Measurements from ENCODE around the gene SYTL2.

The SYTL2 gene

DNA sequence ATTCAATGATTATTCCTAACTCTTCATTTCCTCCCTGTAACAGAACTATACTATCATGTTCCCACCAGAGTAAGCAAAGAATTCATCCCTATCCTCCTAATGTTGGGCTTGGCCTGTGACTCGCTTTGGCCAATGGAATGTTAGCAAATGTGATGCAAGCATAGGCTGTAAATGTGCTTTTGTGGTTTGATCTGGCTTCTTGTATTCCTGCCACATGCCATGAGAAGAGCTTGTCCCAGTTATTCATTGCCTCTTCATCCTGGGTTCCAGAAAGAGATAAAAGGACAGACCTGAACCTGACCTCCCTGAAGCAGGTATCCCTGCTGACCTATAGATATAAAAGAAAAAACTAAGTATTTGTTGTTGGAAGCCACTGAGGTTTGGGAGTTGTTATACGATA is 51.0 kb downstream of the SYTL2 start:
- no peak overlapping the region for H2AFZ ChIP-seq (ENCODE audit: low read depth, low read length)
- no peak overlapping the region for H3K4me2 ChIP-seq (ENCODE audit: low read length)
- no peak overlapping the region for H3K27ac ChIP-seq (ENCODE audit: low read length)

GRCh38 chr11:85758480-85759039 is 52.4 kb downstream of the SYTL2 start:
- no peak overlapping the region for H3K4me2 ChIP-seq (ENCODE audit: low read length)
- H3K27ac ChIP-seq (ENCODE audit: low read length): no peak overlapping the region
- no peak overlapping the region for H3K4me3 ChIP-seq (ENCODE audit: low read length)
- no peaks in the 10 kb centered on the region for H3K36me3 ChIP-seq (replicated peaks; ENCODE audit: low read depth, low read length)
- H3K4me1 ChIP-seq (ENCODE audit: low read length): peaks cover 5% of the 10 kb centered on the region
- TF ChIP-seq, protein P1, sequence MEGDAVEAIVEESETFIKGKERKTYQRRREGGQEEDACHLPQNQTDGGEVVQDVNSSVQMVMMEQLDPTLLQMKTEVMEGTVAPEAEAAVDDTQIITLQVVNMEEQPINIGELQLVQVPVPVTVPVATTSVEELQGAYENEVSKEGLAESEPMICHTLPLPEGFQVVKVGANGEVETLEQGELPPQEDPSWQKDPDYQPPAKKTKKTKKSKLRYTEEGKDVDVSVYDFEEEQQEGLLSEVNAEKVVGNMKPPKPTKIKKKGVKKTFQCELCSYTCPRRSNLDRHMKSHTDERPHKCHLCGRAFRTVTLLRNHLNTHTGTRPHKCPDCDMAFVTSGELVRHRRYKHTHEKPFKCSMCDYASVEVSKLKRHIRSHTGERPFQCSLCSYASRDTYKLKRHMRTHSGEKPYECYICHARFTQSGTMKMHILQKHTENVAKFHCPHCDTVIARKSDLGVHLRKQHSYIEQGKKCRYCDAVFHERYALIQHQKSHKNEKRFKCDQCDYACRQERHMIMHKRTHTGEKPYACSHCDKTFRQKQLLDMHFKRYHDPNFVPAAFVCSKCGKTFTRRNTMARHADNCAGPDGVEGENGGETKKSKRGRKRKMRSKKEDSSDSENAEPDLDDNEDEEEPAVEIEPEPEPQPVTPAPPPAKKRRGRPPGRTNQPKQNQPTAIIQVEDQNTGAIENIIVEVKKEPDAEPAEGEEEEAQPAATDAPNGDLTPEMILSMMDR (IDR thresholded peaks at IDR 0.05; ENCODE audit: low read depth, low read length): no peak
- TF ChIP-seq EZH2phosphoT487 (IDR thresholded peaks at IDR 0.05; ENCODE audit: low read depth): no peak
- H3K9me3 ChIP-seq (ENCODE audit: insufficient read depth, low read length): no peaks in the 10 kb centered on the region
- no peaks in the 10 kb centered on the region for H4K20me1 ChIP-seq (ENCODE audit: insufficient read depth, low read length)
- no peaks in the 10 kb centered on the region for H3K79me2 ChIP-seq (ENCODE audit: low read length)
- no peak overlapping the region for H3K9ac ChIP-seq (ENCODE audit: low read length)
- H3K27me3 ChIP-seq (ENCODE audit: low read depth, low read length): no peaks in the 10 kb centered on the region
- no peak overlapping the region for H2AFZ ChIP-seq (ENCODE audit: low read depth, low read length)

More for the DNA sequence above, 51.0 kb downstream of the SYTL2 start:
- H3K9ac ChIP-seq (ENCODE audit: low read length): no peak overlapping the region
- no peaks in the 10 kb centered on the region for H3K27me3 ChIP-seq (ENCODE audit: low read depth, low read length)
- H3K79me2 ChIP-seq (ENCODE audit: low read length): no peaks in the 10 kb centered on the region
- H3K9me3 ChIP-seq (ENCODE audit: insufficient read depth, low read length): no peaks in the 10 kb centered on the region
- TF ChIP-seq EZH2phosphoT487 (IDR thresholded peaks at IDR 0.05; ENCODE audit: low read depth): no peak
- TF ChIP-seq, protein P1 (IDR thresholded peaks at IDR 0.05; ENCODE audit: low read depth, low read length): no peak
- H3K4me1 ChIP-seq (ENCODE audit: low read length): peaks cover 5% of the 10 kb centered on the region
- H4K20me1 ChIP-seq (ENCODE audit: insufficient read depth, low read length): no peaks in the 10 kb centered on the region
- H3K36me3 ChIP-seq (replicated peaks; ENCODE audit: low read depth, low read length): no peaks in the 10 kb centered on the region
- no peak overlapping the region for H3K4me3 ChIP-seq (ENCODE audit: low read length)

DNA sequence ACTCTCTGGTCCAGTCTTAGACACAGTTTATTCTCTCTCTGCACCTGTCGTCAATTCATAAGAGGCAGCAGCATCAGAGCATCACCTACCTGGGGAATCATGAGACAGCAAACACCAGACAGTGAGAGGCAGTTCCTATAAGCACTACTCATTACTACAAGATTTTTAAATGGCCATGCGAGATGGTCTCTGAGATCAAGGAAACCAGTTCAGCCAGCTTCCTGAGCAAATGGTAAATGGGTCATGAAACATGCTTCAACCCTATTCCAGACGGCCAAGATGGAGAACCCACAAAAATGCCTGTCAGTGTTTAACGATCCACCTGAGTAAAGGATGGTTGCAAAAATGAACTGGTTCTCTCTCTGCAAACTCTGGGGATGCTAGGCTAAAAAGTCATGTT is 52.9 kb downstream of the SYTL2 start:
- Histone ChIP-seq H3K27ac (ENCODE audit: low read length) (no peak overlapping the region), H4K20me1 (ENCODE audit: insufficient read depth, low read length) (no peaks in the 10 kb centered on the region), H3K4me1 (ENCODE audit: low read length) (peaks cover 5% of the 10 kb centered on the region), H3K36me3 (replicated peaks; ENCODE audit: low read depth, low read length) (no peaks in the 10 kb centered on the region), H3K9ac (ENCODE audit: low read length) (no peak overlapping the region), H3K27me3 (ENCODE audit: low read depth, low read length) (no peaks in the 10 kb centered on the region), H3K4me3 (ENCODE audit: low read length) (no peak overlapping the region), H2AFZ (ENCODE audit: low read depth, low read length) (no peak overlapping the region), H3K9me3 (ENCODE audit: insufficient read depth, low read length) (no peaks in the 10 kb centered on the region), H3K79me2 (ENCODE audit: low read length) (no peaks in the 10 kb centered on the region), H3K4me2 (ENCODE audit: low read length) (no peak overlapping the region)
- TF ChIP-seq, protein P1 (IDR thresholded peaks at IDR 0.05; ENCODE audit: low read depth, low read length): no peak
- no peak for TF ChIP-seq EZH2phosphoT487 (IDR thresholded peaks at IDR 0.05; ENCODE audit: low read depth)

DNA sequence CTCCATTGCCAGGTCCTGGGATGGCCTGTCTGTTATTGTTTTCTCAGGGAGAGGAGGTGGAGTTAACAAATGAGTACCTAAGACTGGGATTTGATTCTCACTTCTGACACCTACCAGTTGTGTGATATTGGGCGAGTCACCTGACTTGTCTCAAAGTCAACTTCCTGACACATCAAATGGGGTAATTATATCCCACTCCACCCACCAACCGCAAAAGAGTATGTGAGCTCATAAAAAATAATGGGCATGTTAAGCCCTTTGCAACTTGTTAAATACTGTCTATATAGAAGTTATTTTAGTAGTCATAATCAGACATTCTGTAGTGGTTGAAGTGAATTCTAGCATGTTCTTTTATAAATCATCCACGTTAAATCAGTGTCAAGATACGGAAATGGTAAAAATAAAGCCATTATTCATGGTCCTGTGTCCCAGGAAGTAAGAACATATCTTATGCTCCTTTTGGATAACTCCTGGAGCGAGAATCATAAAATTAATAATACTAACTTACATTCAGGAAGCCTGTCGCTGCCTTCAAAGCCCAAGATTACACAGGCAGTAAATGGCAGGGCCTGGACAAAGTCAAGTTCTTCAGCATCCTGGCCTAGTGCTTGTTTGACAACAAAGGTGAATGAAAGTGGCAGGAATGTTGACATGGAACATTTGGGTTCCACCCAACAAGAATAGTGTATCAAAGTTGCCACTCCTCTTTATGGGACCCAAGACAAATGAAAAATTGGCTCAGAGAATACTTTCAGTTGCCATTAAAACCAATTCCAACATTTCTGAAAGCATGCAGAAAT is 54.3 kb downstream of the SYTL2 start:
- no peaks in the 10 kb centered on the region for H3K79me2 ChIP-seq (ENCODE audit: low read length)
- no peaks in the 10 kb centered on the region for H3K27me3 ChIP-seq (ENCODE audit: low read depth, low read length)
- no peak overlapping the region for H3K4me2 ChIP-seq (ENCODE audit: low read length)
- H3K4me1 ChIP-seq (ENCODE audit: low read length): peaks cover 5% of the 10 kb centered on the region
- no peak overlapping the region for H3K4me3 ChIP-seq (ENCODE audit: low read length)
- H4K20me1 ChIP-seq (ENCODE audit: insufficient read depth, low read length): no peaks in the 10 kb centered on the region
- H3K27ac ChIP-seq (ENCODE audit: low read length): no peak overlapping the region
- H3K9me3 ChIP-seq (ENCODE audit: insufficient read depth, low read length): no peaks in the 10 kb centered on the region
- TF ChIP-seq, protein P1 (IDR thresholded peaks at IDR 0.05; ENCODE audit: low read depth, low read length): no peak
- TF ChIP-seq EZH2phosphoT487 (IDR thresholded peaks at IDR 0.05; ENCODE audit: low read depth): no peak
- H3K36me3 ChIP-seq (replicated peaks; ENCODE audit: low read depth, low read length): no peaks in the 10 kb centered on the region
- no peak overlapping the region for H3K9ac ChIP-seq (ENCODE audit: low read length)
- no peak overlapping the region for H2AFZ ChIP-seq (ENCODE audit: low read depth, low read length)

Data from OCI-LY3 (cell line).